ENCODE measurements around the gene CALM1.

DNA sequence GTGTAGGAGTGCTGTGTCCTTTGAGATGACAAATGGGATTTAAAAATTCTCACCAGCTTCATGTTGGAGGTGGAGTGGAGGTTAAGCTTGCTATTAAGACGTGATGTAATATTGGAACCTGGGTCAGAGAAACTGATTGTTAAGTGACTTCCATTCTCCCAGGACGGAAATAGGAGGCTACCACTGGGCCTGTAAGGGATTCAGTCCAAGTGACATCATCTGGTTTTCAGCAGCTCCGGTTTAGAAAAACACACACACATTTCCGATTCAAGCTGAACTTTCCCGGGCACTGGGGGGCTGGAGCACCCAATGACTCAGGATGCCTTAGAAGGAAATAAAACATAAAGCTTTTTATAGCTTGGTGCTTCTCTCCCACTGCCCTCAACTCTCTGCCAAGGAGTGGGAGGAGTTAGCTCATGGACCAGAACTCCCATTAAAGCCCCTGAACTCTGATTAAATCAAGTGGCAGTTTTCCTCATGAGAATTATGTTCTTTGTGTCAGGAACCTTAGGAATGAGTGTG lies 12.4 kb downstream of the CALM1 start:
- TF ChIP-seq CTCF (IDR thresholded peaks at IDR 0.05) (no peak), EZH2phosphoT487 (IDR thresholded peaks at IDR 0.05) (no peak), EZH2 (IDR thresholded peaks at IDR 0.05) (no peak)
